Measurements from ENCODE around the gene DBP. TPM values are rescaled to one million over a fixed set of nuclear protein-coding genes. Genes with fewer than 3 reads are reported as not detected.

DBP gene
- total RNA-seq, 1 experiment from 2014 or later: 4.8 TPM

- DNase-seq (ENCODE audit: low read depth): no peak
These were observed 9.3 kb downstream of the DBP start for GRCh38 chr19:48627865-48628314.

- DNase-seq (ENCODE audit: low read depth): peak; percentile 25
These were observed 9.8 kb downstream of the DBP start for GRCh38 chr19:48627201-48627864.

- DNase-seq (ENCODE audit: low read depth): no peak
These were observed 11.3 kb downstream of the DBP start for GRCh38 chr19:48625891-48626327.

- DNase-seq (ENCODE audit: low read depth): no peak
These were observed 12.1 kb downstream of the DBP start for GRCh38 chr19:48624791-48625723.

- DNase-seq (ENCODE audit: low read depth): peak; percentile 96
These were observed 13.0 kb downstream of the DBP start for GRCh38 chr19:48624067-48624594.

- no peak for DNase-seq (ENCODE audit: low read depth)
These were observed 13.6 kb downstream of the DBP start for GRCh38 chr19:48623556-48624066.

GRCh38 chr19:48619692-48620585, 17.2 kb downstream of the DBP start:
- peak; percentile 39 for DNase-seq (ENCODE audit: low read depth)

- peak; percentile 100 for DNase-seq (ENCODE audit: low read depth)
These were observed 18.1 kb downstream of the DBP start, which contains the start of the genes RPL18 and SPHK2 for GRCh38 chr19:48618916-48619691. Gene RPL18, minus strand, starts transcription at chr19:48619178. Its CDS starts 35 bp downstream, at chr19:48619143. Gene SPHK2, plus strand, starts transcription at chr19:48619506. Its CDS starts 1,009 bp downstream, at chr19:48620515.

GRCh38 chr19:48618278-48618915, 18.8 kb downstream of the DBP start:
- DNase-seq (ENCODE audit: low read depth): no peak

- DNase-seq (ENCODE audit: low read depth): no peak
These were observed 19.8 kb downstream of the DBP start for GRCh38 chr19:48617146-48617937.

- no peak for DNase-seq (ENCODE audit: low read depth)
These were observed 20.6 kb downstream of the DBP start for GRCh38 chr19:48616491-48617056.

GRCh38 chr19:48616041-48616436, 21.1 kb downstream of the DBP start:
- DNase-seq (ENCODE audit: low read depth): no peak

- DNase-seq (ENCODE audit: low read depth): no peak
These were observed 21.7 kb downstream of the DBP start for GRCh38 chr19:48615231-48616040.

GRCh38 chr19:48614436-48615230, 22.5 kb downstream of the DBP start, which contains the start of gene FAM83E:
Gene FAM83E, minus strand, starts transcription at chr19:48615076. Its CDS starts 1,704 bp downstream, at chr19:48613372.
- DNase-seq (ENCODE audit: low read depth): no peak

- no peak for DNase-seq (ENCODE audit: low read depth)
These were observed 23.2 kb downstream of the DBP start for GRCh38 chr19:48613852-48614435.
